ENCODE measurements around the gene DEFB115. TPM values are rescaled to one million over a fixed set of nuclear protein-coding genes. Genes with fewer than 3 reads are reported as not detected.

Gene DEFB115
- total and polyA plus RNA-seq, 2 of the 8 experiments (the other 6 are each of a cell fraction or from before 2014, with no cell fraction given): not detected

DNA sequence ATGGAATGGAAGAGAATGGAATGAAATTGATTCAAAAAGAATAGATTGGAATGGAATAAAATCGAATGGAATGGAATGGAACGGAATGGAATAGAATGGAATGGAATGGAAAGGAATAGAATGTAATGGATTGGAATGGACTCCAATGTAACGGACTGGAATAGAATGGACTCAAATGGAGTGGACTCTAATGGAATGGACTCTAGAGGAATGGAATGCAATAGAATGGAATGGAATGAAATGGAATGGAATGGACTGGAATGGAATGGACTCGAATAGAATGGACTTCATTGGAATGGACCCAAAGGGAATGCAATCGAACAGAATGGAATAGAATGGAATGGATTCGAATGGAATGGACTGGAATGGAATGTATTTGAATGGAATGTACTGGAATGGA is 19.7 kb upstream of the DEFB115 start:
- Histone ChIP-seq H2AFZ (ENCODE audit: low read length) (no peak overlapping the region), H3K27me3 (replicated peaks in 1 of 4; ENCODE audit: control insufficient read depth in 3 of 4, extremely low read depth in 1 of 4, insufficient read depth in 3 of 4, low read length in 3 of 4) (no peaks in the 10 kb centered on the region), H3K23ac (ENCODE audit: insufficient read length) (no peak overlapping the region), H3K9ac (replicated peaks in 1 of 4; ENCODE audit: extremely low read depth in 1 of 4, low read depth in 3 of 4, low read length in 3 of 4) (no peak overlapping the region), H3K14ac (ENCODE audit: insufficient read length) (no peak overlapping the region), H4K20me1 (replicated peaks in 1 of 2; ENCODE audit: control insufficient read depth in 1 of 2, insufficient read depth in 2 of 2, low read length in 2 of 2) (no peaks in the 10 kb centered on the region), H3K4me3 (ENCODE audit: extremely low read depth in 1 of 4, insufficient read depth in 2 of 4, low read depth in 3 of 4, low read length in 4 of 4) (peak overlapping the region in 1 of 4 experiments; percentile 4; a peak in 1 of 8 replicates), H3K9me3 (ENCODE audit: insufficient read depth in 2 of 2, low read depth in 1 of 2, low read length in 1 of 2) (peaks cover 35 to 97% of the 10 kb centered on the region in 2 experiments), H2BK120ac (replicated peaks; ENCODE audit: low read depth, low read length) (no peak overlapping the region), H3K18ac (ENCODE audit: extremely low read depth, low read length) (no peak overlapping the region), H3K79me2 (ENCODE audit: control insufficient read depth in 1 of 2, insufficient read depth in 2 of 2, low read length in 2 of 2) (no peaks in the 10 kb centered on the region), H3K4me1 (replicated peaks in 1 of 4; ENCODE audit: control insufficient read depth in 3 of 4, insufficient read depth in 4 of 4, low read length in 3 of 4) (no peaks in the 10 kb centered on the region), H3K4ac (replicated peaks; ENCODE audit: insufficient read length, low read depth, low read length) (no peak overlapping the region), H2BK5ac (ENCODE audit: low read depth, low read length) (no peak overlapping the region), H4K91ac (replicated peaks; ENCODE audit: insufficient read length, low read length) (no peak overlapping the region), H3K36me3 (ENCODE audit: control insufficient read depth in 2 of 4, insufficient read depth in 4 of 4, low read length in 3 of 4) (no peaks in the 10 kb centered on the region; a peak in 1 of 8 replicates), H2BK12ac (ENCODE audit: low read depth, low read length) (no peak overlapping the region), H2BK15ac (ENCODE audit: low read length) (no peak overlapping the region), H3K4me2 (ENCODE audit: insufficient read depth in 1 of 2, low read depth in 2 of 2, low read length in 2 of 2) (no peak overlapping the region), H2AK5ac (ENCODE audit: low read depth, low read length) (no peak overlapping the region), H3K27ac (ENCODE audit: low read depth, low read length) (no peak overlapping the region), H3K23me2 (ENCODE audit: low read depth, low read length) (peaks cover 31% of the 10 kb centered on the region), H2BK20ac (ENCODE audit: low read length) (no peak overlapping the region), H4K5ac (ENCODE audit: insufficient read length, low read depth, low read length) (no peak overlapping the region), H4K8ac (ENCODE audit: extremely low read depth, insufficient read depth, low read length) (no peak overlapping the region), H3K56ac (replicated peaks; ENCODE audit: insufficient read length, low read depth, low read length) (no peak overlapping the region), H3K79me1 (ENCODE audit: low read depth, low read length) (no peaks in the 10 kb centered on the region)
- POLR2A ChIA-PET (ENCODE audit: partially characterized antibody): no interaction called here
- FAIRE-seq (no peak), DNase-seq (ENCODE audit: low read depth in 1 of 2, low spot score in 2 of 2) (no peak)
- CTCF ChIA-PET (ENCODE audit: partially characterized antibody): no interaction called here
- WGBS, 2 experiments (ENCODE audit: extremely low coverage in 1 of 2, insufficient coverage in 1 of 2, insufficient read length in 1 of 2, insufficient replicate concordance in 2 of 2, low coverage in 1 of 2, low lambda C conversion rate in 2 of 2, missing lambda C conversion rate in 1 of 2): 78 to 100% methylated on average over 2 to 6 of the region's 6 CpGs
- TF ChIP-seq POLR2A (IDR thresholded peaks at IDR 0.05; ENCODE audit: control extremely low read depth in 1 of 2, low read depth in 2 of 2, low read length in 2 of 2) (no peak), RNF2 (IDR thresholded peaks at IDR 0.05; ENCODE audit: borderline replicate concordance, low read depth, low read length, missing control alignments, poor library complexity, severe bottlenecking) (no peak), SP2 (IDR thresholded peaks at IDR 0.05; ENCODE audit: low read length) (no peak), SAP30 (IDR thresholded peaks at IDR 0.05; ENCODE audit: insufficient read depth, insufficient replicate concordance, low read length) (no peak), CREB1 (IDR thresholded peaks at IDR 0.05) (no peak), CEBPB (IDR thresholded peaks at IDR 0.05; ENCODE audit: low read depth, low read length) (no peak), RFX5 (IDR thresholded peaks at IDR 0.05; ENCODE audit: borderline replicate concordance, low read depth, low read length) (no peak), ZNF274 (IDR thresholded peaks at IDR 0.05; ENCODE audit: borderline replicate concordance, extremely low read depth, low read length) (no peak), CTBP2 (IDR thresholded peaks at IDR 0.05; ENCODE audit: borderline replicate concordance, insufficient read depth, insufficient read length, low read length) (no peak), NRF1 (IDR thresholded peaks at IDR 0.05; ENCODE audit: low read depth, low read length) (no peak), CHD2 (IDR thresholded peaks at IDR 0.05; ENCODE audit: low read length) (no peak), BCL11A (IDR thresholded peaks at IDR 0.05; ENCODE audit: low read depth in 2 of 2, low read length in 2 of 2) (no peak)
- TF ChIP-seq, protein P1, sequence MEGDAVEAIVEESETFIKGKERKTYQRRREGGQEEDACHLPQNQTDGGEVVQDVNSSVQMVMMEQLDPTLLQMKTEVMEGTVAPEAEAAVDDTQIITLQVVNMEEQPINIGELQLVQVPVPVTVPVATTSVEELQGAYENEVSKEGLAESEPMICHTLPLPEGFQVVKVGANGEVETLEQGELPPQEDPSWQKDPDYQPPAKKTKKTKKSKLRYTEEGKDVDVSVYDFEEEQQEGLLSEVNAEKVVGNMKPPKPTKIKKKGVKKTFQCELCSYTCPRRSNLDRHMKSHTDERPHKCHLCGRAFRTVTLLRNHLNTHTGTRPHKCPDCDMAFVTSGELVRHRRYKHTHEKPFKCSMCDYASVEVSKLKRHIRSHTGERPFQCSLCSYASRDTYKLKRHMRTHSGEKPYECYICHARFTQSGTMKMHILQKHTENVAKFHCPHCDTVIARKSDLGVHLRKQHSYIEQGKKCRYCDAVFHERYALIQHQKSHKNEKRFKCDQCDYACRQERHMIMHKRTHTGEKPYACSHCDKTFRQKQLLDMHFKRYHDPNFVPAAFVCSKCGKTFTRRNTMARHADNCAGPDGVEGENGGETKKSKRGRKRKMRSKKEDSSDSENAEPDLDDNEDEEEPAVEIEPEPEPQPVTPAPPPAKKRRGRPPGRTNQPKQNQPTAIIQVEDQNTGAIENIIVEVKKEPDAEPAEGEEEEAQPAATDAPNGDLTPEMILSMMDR (IDR thresholded peaks at IDR 0.05; ENCODE audit: control extremely low read depth in 1 of 3, insufficient read depth in 1 of 3, low read depth in 1 of 3, low read length in 3 of 3): no peak
